OCI-LY7 (cell line): Measurements from ENCODE around the gene NCLN. TPM values are rescaled to one million over a fixed set of nuclear protein-coding genes. Genes with fewer than 3 reads are reported as not detected.

ENCODE experiments used
- BruUV-seq: library from RNA; stranded (reverse); fragments of 400-500 nt; replicated peaks from 2 replicates; lab custom pipeline; 2021; lab: Mats Ljungman, UMichigan
- CTCF ChIA-PET: fragments of 300-600 bp; sonication (Branson Sonifier 250); formaldehyde crosslinking; loops from one replicate; lab custom pipeline; 2022; ENCODE audit warnings: antibody characterized with exemption; ENCODE audit not compliant: unreplicated experiment; lab: Charles Lee
- POLR2A ChIA-PET: fragments of 300-600 bp; sonication (Branson Sonifier 250); formaldehyde crosslinking; loops from one replicate; lab custom pipeline; 2022; ENCODE audit warnings: antibody characterized with exemption; lab: Charles Lee
- DNase-seq: peaks from one replicate; pipeline ENCODE4 v3.0.0-alpha.2; 2015; ENCODE audit warnings: low spot score
- H2AFZ ChIP-seq: fragments of 200-600 bp; sonication (generic), shearing (Covaris generic); 2 replicates; pipeline ENCODE4 v1.6.1; 2014; ENCODE audit warnings: mild to moderate bottlenecking, antibody characterized with exemption, low read length, moderate library complexity
- H3K27ac ChIP-seq: fragments of 200-600 bp; sonication (generic); 2 replicates; pipeline ENCODE4 v1.5.1; 2014; ENCODE audit warnings: mixed run types, low read depth, mild to moderate bottlenecking, moderate library complexity, low read length, inconsistent platforms; ENCODE audit not compliant: poor library complexity, severe bottlenecking
- H3K36me3 ChIP-seq: fragments of 200-600 bp; sonication (generic); 2 replicates; pipeline ENCODE4 v1.6.1; 2014; ENCODE audit warnings: mild to moderate bottlenecking, antibody characterized with exemption, low read length, moderate library complexity, mixed read lengths; ENCODE audit not compliant: insufficient read depth
- H3K4me1 ChIP-seq: fragments of 200-600 bp; sonication (generic); 2 replicates; pipeline ENCODE4 v1.5.1; 2014; ENCODE audit warnings: mild to moderate bottlenecking, low read length; ENCODE audit not compliant: insufficient read depth, poor library complexity, severe bottlenecking
- H3K4me2 ChIP-seq: fragments of 200-600 bp; sonication (generic); 2 replicates; pipeline ENCODE4 v1.6.1; 2014; ENCODE audit warnings: mild to moderate bottlenecking, low read length
- H3K4me3 ChIP-seq: fragments of 200-600 bp; sonication (generic); 2 replicates; pipeline ENCODE4 v1.5.1; 2014; ENCODE audit warnings: mild to moderate bottlenecking, low read depth, low read length; ENCODE audit not compliant: poor library complexity, severe bottlenecking
- H3K79me2 ChIP-seq: fragments of 200-600 bp; sonication (generic); 2 replicates; pipeline ENCODE4 v1.6.1; 2016; ENCODE audit warnings: low read depth, mild to moderate bottlenecking, low read length, moderate library complexity, mixed read lengths; ENCODE audit not compliant: insufficient read depth
- H3K9me2 ChIP-seq: fragments of 200-600 bp; sonication (generic); 2 replicates; pipeline ENCODE4 v1.6.1; 2016; ENCODE audit warnings: mild to moderate bottlenecking, low read length, mixed read lengths; ENCODE audit not compliant: insufficient read depth
- H3K9me3 ChIP-seq: fragments of 200-600 bp; sonication (generic); 2 replicates; pipeline ENCODE4 v1.6.1; 2014; ENCODE audit warnings: mild to moderate bottlenecking, mixed run types, low read length, mixed read lengths
- H4K20me1 ChIP-seq: fragments of 200-600 bp; sonication (generic); 2 replicates; pipeline ENCODE4 v1.6.1; 2014; ENCODE audit warnings: mild to moderate bottlenecking, antibody characterized with exemption, low read length, moderate library complexity, mixed read lengths; ENCODE audit not compliant: insufficient read depth
- EZH2phosphoT487 ChIP-seq: fragments of 200-600 bp; sonication (generic); IDR thresholded peaks from 2 replicates; pipeline ENCODE4 v1.6.1; 2018; ENCODE audit warnings: low read depth, borderline replicate concordance, mild to moderate bottlenecking, mixed run types, antibody characterized with exemption, low read length, moderate library complexity, mixed read lengths
- intact Hi-C: fragments of 100-400 bp; cut with micrococcal nuclease; formaldehyde crosslinking; loops from one replicate; pipeline ENCODE4 v1.10.0; 2022; ENCODE audit not compliant: unreplicated experiment
- total RNA-seq, 2 experiments: library from RNA; depleted of rRNA in 1 of 2; stranded (reverse); fragments of >200 nt in 1 of 2; shearing (Covaris generic) in 1 of 2; gene quantifications; 2 replicates each; pipeline ENCODE4 v1.2.3, GENCODE V29; 2014 to 2022
- TF ChIP-seq, protein P1 (sequence below): fragments of 200-600 bp; sonication (generic); conservative IDR thresholded peaks from 2 replicates; pipeline ENCODE4 v1.5.1; 2014; ENCODE audit warnings: mild to moderate bottlenecking, antibody characterized with exemption, low read length, moderate library complexity, mixed read lengths

The NCLN gene
- total RNA-seq, 2 experiments from 2014 or later, result 49.2 to 61.9 TPM

DNA sequence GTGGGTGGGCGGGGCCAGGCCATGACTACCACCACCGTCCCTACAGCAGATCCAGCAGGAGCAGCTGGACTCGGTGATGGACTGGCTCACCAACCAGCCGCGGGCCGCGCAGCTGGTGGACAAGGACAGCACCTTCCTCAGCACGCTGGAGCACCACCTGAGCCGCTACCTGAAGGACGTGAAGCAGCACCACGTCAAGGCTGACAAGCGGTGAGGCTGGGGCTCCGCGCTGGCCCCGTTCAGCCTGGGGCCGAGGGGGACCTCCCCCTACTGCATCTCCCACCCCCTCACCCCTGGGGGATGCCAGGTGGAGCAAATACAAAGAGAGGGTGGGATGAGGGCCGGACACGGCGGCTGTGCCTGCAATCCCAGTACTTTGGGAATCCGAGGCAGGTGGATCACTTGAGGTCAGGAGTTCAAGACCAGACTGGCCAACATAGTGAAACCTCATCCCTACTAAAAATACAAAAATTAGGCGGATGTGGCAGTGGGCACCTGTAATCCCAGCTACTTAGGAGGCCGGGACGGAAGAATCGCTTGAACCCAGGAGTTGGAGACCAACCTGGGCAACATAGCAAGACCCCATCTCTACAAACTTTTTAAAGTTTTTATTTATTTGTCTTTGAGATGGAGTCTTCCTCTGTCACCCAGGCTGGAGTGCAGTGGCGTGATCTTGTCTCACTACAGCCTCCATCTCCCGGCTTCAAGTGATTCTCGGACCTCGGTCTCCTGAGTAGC, 20.7 kb downstream of the NCLN start:
- Histone ChIP-seq H4K20me1 (no peaks in the 10 kb centered on the region), H3K4me1 (no peaks in the 10 kb centered on the region), H3K79me2 (no peaks in the 10 kb centered on the region), H3K4me3 (no peak overlapping the region), H2AFZ (no peak overlapping the region), H3K36me3 (peaks cover 57% of the 10 kb centered on the region), H3K4me2 (no peak overlapping the region), H3K9me3 (no peaks in the 10 kb centered on the region), H3K9me2 (no peaks in the 10 kb centered on the region), H3K27ac (no peak overlapping the region)
- BruUV-seq, result no TSS peak
- intact Hi-C loops, result no loop called here
- POLR2A ChIA-PET, result no interaction called here
- TF ChIP-seq EZH2phosphoT487, result no peak
- TF ChIP-seq, protein P1, sequence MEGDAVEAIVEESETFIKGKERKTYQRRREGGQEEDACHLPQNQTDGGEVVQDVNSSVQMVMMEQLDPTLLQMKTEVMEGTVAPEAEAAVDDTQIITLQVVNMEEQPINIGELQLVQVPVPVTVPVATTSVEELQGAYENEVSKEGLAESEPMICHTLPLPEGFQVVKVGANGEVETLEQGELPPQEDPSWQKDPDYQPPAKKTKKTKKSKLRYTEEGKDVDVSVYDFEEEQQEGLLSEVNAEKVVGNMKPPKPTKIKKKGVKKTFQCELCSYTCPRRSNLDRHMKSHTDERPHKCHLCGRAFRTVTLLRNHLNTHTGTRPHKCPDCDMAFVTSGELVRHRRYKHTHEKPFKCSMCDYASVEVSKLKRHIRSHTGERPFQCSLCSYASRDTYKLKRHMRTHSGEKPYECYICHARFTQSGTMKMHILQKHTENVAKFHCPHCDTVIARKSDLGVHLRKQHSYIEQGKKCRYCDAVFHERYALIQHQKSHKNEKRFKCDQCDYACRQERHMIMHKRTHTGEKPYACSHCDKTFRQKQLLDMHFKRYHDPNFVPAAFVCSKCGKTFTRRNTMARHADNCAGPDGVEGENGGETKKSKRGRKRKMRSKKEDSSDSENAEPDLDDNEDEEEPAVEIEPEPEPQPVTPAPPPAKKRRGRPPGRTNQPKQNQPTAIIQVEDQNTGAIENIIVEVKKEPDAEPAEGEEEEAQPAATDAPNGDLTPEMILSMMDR, result no peak
- no peak for DNase-seq
- CTCF ChIA-PET, result interaction anchor here (0.5 kb wide), 1 partner anchor 65 kb away, joined by 3 read pairs; no protein-coding TSS in a partner anchor

DNA sequence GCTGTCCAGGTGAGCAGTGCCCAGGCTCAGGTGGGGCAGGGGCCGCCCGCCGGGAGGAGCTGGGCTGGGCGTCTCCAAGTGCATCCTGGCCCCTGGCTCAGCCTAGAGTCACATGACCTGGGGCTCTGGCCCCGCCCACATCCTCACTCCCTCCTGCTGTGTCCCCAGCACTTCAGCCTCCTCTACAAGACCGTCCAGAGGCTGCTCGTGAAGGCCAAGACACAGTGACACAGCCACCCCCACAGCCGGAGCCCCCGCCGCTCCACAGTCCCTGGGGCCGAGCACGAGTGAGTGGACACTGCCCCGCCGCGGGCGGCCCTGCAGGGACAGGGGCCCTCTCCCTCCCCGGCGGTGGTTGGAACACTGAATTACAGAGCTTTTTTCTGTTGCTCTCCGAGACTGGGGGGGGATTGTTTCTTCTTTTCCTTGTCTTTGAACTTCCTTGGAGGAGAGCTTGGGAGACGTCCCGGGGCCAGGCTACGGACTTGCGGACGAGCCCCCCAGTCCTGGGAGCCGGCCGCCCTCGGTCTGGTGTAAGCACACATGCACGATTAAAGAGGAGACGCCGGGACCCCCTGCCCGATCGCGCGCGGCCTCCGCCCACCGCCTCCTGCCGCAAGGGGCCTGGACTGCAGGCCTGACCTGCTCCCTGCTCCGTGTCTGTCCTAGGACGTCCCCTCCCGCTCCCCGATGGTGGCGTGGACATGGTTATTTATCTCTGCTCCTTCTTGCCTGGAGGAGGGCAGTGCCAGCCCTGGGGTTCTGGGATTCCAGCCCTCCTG, 21.9 kb downstream of the NCLN start:
- no peak overlapping the region for H3K27ac ChIP-seq
- no peak overlapping the region for H3K4me2 ChIP-seq
- no peaks in the 10 kb centered on the region for H4K20me1 ChIP-seq
- DNase-seq, result no peak
- TSS peak; percentile 33 for BruUV-seq
- H3K36me3 ChIP-seq, result peaks cover 52% of the 10 kb centered on the region
- peaks cover 5% of the 10 kb centered on the region for H3K4me1 ChIP-seq
- ChIA-PET CTCF (no interaction called here), POLR2A (no interaction called here)
- no peaks in the 10 kb centered on the region for H3K9me3 ChIP-seq
- H3K4me3 ChIP-seq, result no peak overlapping the region
- intact Hi-C loops, result no loop called here
- no peaks in the 10 kb centered on the region for H3K9me2 ChIP-seq
- TF ChIP-seq, protein P1, result no peak
- no peak for TF ChIP-seq EZH2phosphoT487
- no peaks in the 10 kb centered on the region for H3K79me2 ChIP-seq
- no peak overlapping the region for H2AFZ ChIP-seq
